Motor neuron (in vitro differentiated cells): Measurements from ENCODE around the gene EDN3. TPM values are rescaled to one million over a fixed set of nuclear protein-coding genes. Genes with fewer than 3 reads are reported as not detected.
A peak's percentile ranks its signal among the peaks of the same experiment; 100 is the strongest.
"Not testable (repeated sequence)": the region's sequence is repeated elsewhere in the genome, so short reads cannot be mapped to it uniquely, and the experiment has no call there.

ENCODE experiments used
- ATAC-seq, 8 experiments: fragments of 200-7000 bp; cut with Tn5 transposase; replicated peaks in 6 of 8; 2 replicates each; pipeline ENCODE4 v1.8.0; 2021; ENCODE audit warnings: mild to moderate bottlenecking in 8 of 8, moderate library complexity in 8 of 8
- H3K27ac ChIP-seq, 2 donors: fragments of 250-450 bp; sonication (Bioruptor Pico); 2 replicates each; pipeline ENCODE4 v1.9.0; 2021; ENCODE audit warnings: antibody characterized with exemption in 2 of 2, mild to moderate bottlenecking in 2 of 2, moderate library complexity in 1 of 2
- H3K4me1 ChIP-seq, 2 donors: fragments of 250-450 bp; sonication (Bioruptor Pico); replicated peaks in 1 of 2; 2 replicates each; pipeline ENCODE4 v1.6.1; 2021; ENCODE audit warnings: antibody characterized with exemption in 2 of 2, mild to moderate bottlenecking in 2 of 2, moderate library complexity in 1 of 2
- H3K4me3 ChIP-seq, 5 donors: fragments of 250-450 bp; sonication (Bioruptor Pico); 2 replicates each; pipeline ENCODE4 v1.9.0; 2021; ENCODE audit warnings: antibody characterized with exemption in 5 of 5, mild to moderate bottlenecking in 5 of 5, moderate library complexity in 4 of 5
- WGBS, 10 experiments: fragments of 450-650 bp; shearing (Covaris generic); methylation state at CpG; one replicate each; pipeline ENCODE4 v1.0.0; 2022; 5-methylcytosine and 5-hydroxymethylcytosine counted together
- in situ Hi-C, 9 experiments: fragments of 400-800 bp; cut with MboI; loops; one replicate each; pipeline ENCODE4 v1.15.0; 2021; ENCODE audit warnings: low sequenced_read_pairs in 9 of 9, low pct_unique_long_range_greater_than_20kb in 2 of 9; ENCODE audit not compliant: unreplicated experiment in 9 of 9
- total RNA-seq, 8 experiments: library from RNA; unstranded; fragments of 300-600 nt; gene quantifications; 2 replicates each; pipeline versions ENCODE4 v1.2.3 to v1.2.4, GENCODE V29; 2022

Gene EDN3
- total RNA-seq, 8 experiments from 2014 or later: 0.05 to 7.3 (median 0.13) TPM; not detected in 1

DNA sequence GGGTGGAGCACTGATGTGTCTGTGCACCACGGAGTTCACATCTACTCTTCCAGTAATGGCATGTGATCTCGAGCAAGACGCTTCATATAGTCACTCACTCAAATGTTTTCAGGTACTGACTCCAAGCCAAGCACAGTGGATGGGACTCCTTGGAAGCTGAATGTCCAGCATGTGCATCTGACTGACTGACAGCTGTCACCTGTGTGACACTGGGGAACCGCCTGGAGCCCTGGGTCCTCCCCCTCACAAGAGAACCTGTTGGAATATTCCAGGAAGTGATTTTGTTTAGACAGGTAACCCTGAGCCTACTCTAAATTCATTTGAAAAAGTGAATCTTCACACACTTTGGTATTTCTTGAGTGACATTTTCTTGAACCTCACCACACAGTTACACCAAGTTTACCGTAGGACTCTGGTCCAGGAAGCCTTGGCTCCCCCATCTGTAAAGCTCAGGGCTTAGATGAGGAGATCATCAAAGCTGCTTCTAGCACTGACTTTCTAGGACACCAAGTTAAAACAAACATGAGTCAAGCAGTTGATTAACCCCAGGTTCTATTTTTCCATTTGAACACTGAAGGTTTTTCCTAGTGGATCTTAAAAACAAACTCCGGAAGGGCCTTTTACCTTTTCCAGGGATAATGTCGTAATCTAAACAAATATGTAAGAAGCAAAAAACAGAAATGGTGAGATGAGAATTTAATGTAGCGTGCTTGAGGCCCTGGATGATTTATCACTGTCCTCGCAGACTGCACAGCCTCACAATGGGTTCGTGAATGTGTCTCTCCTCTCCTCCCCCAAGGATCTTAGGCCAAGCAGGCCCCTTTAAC, 50.1 kb downstream of the EDN3 start:
- WGBS, 10 experiments: 13 to 50% (median 41%) methylated on average over 1 to 8 of the region's 10 CpGs; no CpG with 5 or more reads in 2 of the 10 experiments
- Histone ChIP-seq H3K27ac (no peak overlapping the region), H3K4me1 (peaks cover 12 to 16% of the 10 kb centered on the region in 2 donors), H3K4me3 (no peak overlapping the region)
- in situ Hi-C loops: no loop called here
- peak in 5 of 8 experiments; percentile 37 to 75 (median 66) for ATAC-seq

DNA sequence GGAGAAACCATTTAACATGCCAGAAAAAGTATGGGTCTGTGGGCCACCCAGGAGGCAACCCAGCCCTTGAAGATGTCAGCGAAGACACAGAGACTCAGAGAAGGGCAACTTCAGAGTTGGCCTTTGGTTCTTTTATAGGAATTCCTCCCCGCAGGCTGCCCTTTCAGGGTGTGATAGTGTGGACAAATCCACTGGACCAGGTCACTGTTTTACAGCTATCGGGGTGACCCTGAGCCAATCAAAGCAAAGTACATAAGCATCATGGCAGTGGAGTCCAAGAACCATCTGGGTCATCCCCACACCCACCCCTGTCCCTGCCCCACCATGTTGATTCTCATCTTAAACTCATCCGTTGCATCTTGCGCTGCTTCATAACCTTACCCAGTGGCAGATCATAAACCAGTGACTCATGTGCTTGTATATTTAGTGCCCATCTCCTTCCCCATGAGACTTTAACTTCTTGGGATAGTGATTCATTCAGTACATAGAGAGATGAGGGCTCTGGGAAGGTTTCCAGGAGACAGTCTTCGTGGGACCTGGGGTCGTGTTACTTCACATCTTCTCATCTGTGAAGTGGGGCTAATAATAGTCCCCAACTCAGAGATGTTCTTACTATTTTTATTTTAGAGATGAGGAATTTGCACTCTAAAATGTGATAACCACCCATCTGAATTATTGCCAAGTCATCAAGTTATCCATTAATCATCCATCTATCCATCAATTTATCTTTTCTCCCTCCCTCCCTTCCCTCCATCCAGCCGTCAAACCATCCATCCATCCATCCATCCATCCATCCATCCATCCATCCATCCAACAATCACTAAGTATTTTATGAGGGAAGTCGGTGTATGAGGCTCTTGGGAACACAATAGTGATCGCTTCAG, 51.0 kb downstream of the EDN3 start:
- Histone ChIP-seq H3K27ac (no peak overlapping the region), H3K4me3 (no peak overlapping the region), H3K4me1 (peaks cover 12 to 16% of the 10 kb centered on the region in 2 donors)
- WGBS, 10 experiments: 40 to 100% (median 77%) methylated on average over 2 to 7 of the region's 10 CpGs; no CpG with 5 or more reads in 4 of the 10 experiments
- peak in 5 of 8 experiments; percentile 13 to 70 (median 28) for ATAC-seq
- in situ Hi-C loops: no loop called here

DNA sequence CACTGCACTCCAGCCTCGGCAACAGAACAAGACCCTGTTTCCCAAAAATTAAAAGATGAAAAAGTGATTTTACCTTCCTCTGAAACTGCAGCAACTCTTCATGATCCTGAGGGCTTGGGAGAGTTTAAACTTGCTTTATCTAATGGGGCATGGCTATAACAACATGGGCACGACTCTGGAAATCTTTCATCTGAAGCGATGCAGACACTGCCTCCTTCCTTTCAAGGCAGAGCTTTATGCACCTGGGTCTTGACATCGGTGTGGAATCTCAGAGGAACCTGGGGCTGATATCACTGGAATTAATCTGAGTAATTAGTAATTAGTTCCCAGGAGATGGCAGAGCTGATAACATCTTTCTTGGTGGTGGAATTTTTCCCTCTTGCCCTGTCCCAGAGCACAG, 52.1 kb downstream of the EDN3 start:
- WGBS, 10 experiments: 29 to 100% (median 80%) methylated on average over 1 to 4 of the region's 4 CpGs; no CpG with 5 or more reads in 3 of the 10 experiments
- Histone ChIP-seq H3K4me3 (no peak overlapping the region), H3K27ac (no peak overlapping the region), H3K4me1 (peaks cover 12 to 16% of the 10 kb centered on the region in 2 donors)
- in situ Hi-C loops: no loop called here
- ATAC-seq: no peak

DNA sequence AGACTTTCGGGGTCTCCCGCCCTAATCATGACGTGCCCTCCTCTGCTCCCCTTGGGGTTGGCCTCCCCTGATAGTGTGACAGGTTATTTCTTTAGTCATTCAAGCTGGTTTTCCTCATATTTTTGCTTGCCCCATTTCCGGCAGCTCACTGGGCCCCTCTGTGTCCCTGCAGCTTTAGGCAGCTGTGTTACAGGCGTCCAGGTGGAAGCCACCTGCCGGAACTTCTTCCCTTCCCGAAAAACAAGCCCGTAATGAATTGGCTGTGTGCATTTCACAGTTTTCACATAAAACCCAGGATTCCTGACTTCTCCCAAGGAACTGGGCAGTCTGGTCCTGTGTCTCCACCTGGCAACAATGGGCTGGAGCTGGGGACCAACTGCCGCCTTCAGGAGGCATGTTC, 52.6 kb downstream of the EDN3 start:
- ATAC-seq: no peak
- in situ Hi-C loops: no loop called here

DNA sequence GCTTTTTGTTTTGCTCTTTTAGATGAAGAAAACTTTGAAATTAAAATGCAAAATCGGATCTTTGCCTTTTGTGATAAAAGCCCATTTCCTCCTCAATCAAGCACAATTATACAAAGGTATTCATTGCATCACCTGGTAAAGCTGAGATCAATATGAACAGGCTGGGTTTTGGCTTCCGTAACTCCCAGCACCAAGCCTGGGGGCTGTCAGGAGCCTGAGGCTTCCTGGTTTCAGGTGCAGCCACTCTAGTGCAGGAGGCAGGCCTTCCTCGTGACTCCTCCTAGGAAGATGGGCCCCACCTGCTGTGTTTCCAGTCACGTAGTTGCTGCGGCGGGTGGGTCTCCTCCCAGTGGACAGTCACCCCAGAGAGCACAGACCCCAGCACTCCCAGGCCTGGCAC, 54.0 kb downstream of the EDN3 start:
- ATAC-seq: no peak
- WGBS, 10 experiments: 50 to 100% (median 84%) methylated on average over 1 to 5 of the region's 6 CpGs; no CpG with 5 or more reads in 2 of the 10 experiments
- peaks cover 15 to 20% of the 10 kb centered on the region in 2 donors for H3K4me1 ChIP-seq
- H3K27ac ChIP-seq: no peak overlapping the region
- H3K4me3 ChIP-seq: no peak overlapping the region
- in situ Hi-C loops: no loop called here

More for the DNA sequence above, 52.6 kb downstream of the EDN3 start:
- Histone ChIP-seq H3K27ac (no peak overlapping the region), H3K4me3 (no peak overlapping the region), H3K4me1 (peaks cover 12 to 16% of the 10 kb centered on the region in 2 donors)
- WGBS, 10 experiments: 29 to 100% (median 80%) methylated on average over 1 to 5 of the region's 9 CpGs; no CpG with 5 or more reads in 2 of the 10 experiments

DNA sequence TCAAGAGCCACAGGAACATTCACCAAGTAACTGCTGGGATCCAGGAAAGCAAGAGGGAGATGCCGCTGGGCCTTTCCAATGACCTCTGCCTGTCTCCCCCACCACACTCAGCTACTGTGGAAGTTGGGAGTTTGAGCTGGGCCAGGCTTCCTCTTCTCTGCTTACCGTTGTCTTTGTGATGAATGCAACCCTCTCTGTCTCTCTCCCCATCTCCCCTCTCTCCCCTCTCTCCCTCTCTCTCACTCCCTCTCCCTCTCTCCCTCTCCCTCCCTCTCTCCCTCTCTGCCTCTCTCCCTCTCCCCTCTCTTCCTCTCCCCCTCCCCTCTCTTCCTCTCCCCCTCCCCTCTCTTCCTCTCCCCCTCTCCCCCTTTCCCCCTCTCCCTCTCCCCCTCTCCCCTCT, 54.8 kb downstream of the EDN3 start:
- ATAC-seq: no peak
- in situ Hi-C loops: no loop called here

DNA sequence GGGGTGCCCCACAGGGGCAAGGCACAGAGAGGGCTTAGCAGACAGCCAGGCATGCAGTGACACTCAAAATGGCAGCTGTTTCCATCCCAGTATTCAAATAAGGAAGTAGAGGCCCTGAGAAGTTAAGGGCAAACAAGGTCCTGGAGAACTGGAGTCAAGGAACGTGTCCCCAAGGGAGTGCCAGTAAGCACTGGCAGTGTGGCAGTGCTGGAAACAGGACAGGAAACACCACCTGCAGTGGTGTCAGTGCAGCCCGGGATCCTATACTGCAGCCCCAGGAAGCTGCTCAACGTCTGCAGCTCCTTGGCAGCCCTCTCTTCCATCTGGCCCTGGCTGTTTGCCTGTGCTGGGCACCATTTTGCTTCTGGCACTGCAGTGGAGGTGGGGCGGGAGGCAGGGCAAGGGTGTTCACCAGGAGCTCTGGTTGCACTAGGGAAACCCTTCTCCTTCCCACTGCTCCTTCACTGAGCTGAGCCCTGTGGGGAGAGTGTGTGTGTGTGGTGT, 56.3 kb downstream of the EDN3 start:
- peaks cover 21 to 24% of the 10 kb centered on the region in 2 donors for H3K4me1 ChIP-seq
- 0 to 100% (median 39%) methylated on average over 1 to 2 of the region's 4 CpGs; no CpG with 5 or more reads in 5 of the 10 experiments for WGBS, 10 experiments
- no peak overlapping the region for H3K27ac ChIP-seq
- in situ Hi-C loops: no loop called here
- no peak for ATAC-seq
- no peak overlapping the region for H3K4me3 ChIP-seq

More for the DNA sequence above, 54.8 kb downstream of the EDN3 start:
- Histone ChIP-seq H3K4me1 (peaks cover 19 to 21% of the 10 kb centered on the region in 2 donors), H3K4me3 (no peak overlapping the region), H3K27ac (no peak overlapping the region)
- WGBS, 10 experiments: 86% methylated on average over 1 of the region's 2 CpGs; no CpG with 5 or more reads in 9 of the 10 experiments

DNA sequence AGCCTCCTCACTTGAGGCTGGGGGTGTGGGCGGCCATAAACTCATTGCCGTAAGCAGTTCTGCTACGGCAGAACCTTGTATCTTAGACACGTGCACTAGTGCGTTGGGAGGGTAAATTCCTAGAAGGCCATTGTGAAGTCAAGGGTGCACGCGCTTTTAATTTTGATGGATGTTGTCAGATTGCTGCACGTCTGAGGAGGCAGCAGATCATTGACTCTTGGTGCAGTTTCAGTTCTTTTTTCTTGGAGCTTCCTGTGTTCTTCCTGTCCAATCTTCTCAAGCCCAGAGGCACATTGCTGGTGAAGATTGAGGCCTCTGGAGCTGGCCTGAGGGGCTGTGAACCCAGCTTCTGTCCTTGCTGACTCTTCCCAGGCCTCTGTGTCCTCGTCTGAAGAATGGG, 58.4 kb downstream of the EDN3 start:
- in situ Hi-C loops, H3K4me3 ChIP-seq, H3K27ac ChIP-seq, ATAC-seq: not testable (repeated sequence)
- WGBS, 10 experiments: no CpG with 5 or more reads among the region's 9 CpGs
- peaks cover 42 to 45% of the 10 kb centered on the region in 2 donors for H3K4me1 ChIP-seq

DNA sequence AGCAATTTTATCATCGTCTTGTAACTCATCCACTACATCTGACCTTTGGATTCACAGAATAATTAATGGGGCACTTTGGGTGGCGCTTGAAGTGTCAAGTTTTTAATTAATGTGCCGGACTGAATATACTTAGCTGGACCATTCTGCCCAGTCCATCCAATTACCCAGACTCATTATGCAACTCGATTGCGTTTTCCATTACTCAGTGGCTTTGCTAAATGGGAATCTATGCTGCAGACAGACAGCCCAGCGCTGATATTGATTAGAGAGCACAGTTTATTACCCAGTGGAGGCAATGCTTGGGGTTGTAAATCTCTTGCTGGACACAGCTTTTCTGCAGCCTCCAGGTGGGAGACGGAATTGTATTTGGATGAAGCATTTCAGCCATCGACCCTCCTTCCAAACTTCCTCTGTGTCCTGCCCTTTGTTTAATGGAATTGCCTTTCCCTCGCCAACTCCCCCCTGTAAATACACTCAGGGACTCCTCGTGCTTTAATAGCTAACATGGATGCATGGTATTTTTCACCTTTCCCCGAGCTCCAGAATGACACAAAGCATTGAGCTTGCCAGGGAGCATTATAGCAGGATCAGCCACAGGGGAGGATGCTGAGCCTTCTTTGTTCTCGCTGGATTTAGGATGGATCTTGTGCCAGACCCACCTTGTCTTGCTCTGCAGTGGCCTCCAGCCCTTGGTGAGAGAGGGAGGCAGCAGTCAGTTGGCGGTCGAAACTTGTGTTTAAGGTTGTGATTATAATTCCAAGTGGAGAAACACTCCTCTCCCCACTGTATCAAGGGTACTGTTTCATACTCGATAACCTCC, 59.7 kb downstream of the EDN3 start:
- H3K4me1 ChIP-seq: peaks cover 53 to 55% of the 10 kb centered on the region in 2 donors
- peak in 5 of 8 experiments; percentile 73 to 87 (median 84) for ATAC-seq
- peak overlapping the region; percentile 61 to 84 for H3K27ac ChIP-seq
- in situ Hi-C loops: no loop called here
- no peak overlapping the region for H3K4me3 ChIP-seq
- WGBS, 10 experiments: 19 to 40% (median 29%) methylated on average over 3 to 14 of the region's 15 CpGs; no CpG with 5 or more reads in 3 of the 10 experiments

DNA sequence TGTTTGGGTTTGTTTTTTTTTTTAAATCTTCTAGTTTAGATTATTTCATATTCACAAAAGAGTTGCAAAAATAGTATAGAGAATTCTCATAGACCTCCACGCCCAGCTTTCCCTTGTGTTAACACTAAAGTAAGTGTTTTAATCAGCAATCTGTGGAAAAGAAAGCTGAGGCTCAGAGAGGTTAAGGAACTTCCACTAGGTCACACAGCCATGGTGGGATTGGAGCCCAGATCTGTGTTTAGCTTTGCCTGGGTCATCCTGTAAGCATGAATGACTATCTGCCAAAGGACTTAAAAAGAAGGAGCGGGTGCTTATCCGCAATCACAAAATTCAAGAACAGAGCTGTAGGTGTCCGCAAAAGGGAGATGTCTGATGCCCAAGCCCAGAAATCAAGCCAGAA, 60.5 kb downstream of the EDN3 start:
- peak overlapping the region in 1 of 2 donors; percentile 84 for H3K27ac ChIP-seq
- H3K4me3 ChIP-seq: no peak overlapping the region
- H3K4me1 ChIP-seq: peaks cover 61 to 63% of the 10 kb centered on the region in 2 donors
- in situ Hi-C loops: no loop called here
- 0 to 100% (median 81%) methylated on average over 1 to 4 of the region's 4 CpGs; no CpG with 5 or more reads in 1 of the 10 experiments for WGBS, 10 experiments
- no peak for ATAC-seq

DNA sequence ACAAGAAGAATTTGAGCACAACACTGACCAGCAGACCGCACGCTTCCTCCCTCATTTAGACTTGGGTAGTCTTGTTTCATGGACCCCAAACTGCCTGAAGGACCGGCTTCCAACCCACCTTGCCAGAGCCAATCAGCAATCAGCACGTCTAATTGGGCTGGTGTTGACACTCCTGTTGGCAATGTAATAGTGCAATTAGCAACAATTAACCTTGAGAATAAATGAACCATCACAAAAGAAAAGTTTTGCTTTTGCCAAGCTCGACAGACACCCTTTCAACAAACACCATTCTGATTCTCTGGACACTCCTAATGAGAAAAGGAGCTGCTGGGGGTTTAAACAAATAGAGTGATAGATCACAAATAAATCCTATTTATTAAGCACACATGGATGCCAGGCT, 61.0 kb downstream of the EDN3 start:
- H3K4me3 ChIP-seq: no peak overlapping the region
- WGBS, 10 experiments: 20 to 82% (median 60%) methylated on average over 3 to 5 of the region's 5 CpGs; no CpG with 5 or more reads in 4 of the 10 experiments
- in situ Hi-C loops: no loop called here

DNA sequence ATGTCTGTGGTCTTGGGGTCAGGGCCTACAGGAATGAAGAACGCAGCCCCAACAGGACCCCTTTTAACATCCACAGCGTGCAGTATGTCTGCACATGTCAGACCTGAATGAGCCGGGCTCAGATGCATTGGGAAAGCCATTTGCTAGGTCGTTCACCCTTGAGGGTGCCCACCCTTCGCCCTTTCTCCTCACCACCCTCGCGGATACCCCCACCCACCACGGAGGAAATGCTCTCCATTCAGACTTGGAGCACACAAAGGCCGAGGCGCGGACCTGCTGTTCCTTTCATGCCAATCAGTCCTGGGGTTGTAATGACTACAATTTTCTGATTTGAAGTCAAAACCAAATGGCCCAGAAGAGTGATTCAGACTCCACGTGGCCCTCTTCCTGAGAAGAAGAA, 62.7 kb downstream of the EDN3 start:
- WGBS, 10 experiments: 0 to 80% (median 60%) methylated on average over 1 to 2 of the region's 12 CpGs; no CpG with 5 or more reads in 4 of the 10 experiments
- in situ Hi-C loops: no loop called here

More for the DNA sequence above, 61.0 kb downstream of the EDN3 start:
- no peak overlapping the region for H3K27ac ChIP-seq
- H3K4me1 ChIP-seq: peaks cover 62 to 64% of the 10 kb centered on the region in 2 donors
- no peak for ATAC-seq

More for the DNA sequence above, 62.7 kb downstream of the EDN3 start:
- peak in 4 of 8 experiments; percentile 5 to 32 (median 16) for ATAC-seq
- Histone ChIP-seq H3K4me1 (peaks cover 71 to 73% of the 10 kb centered on the region in 2 donors), H3K27ac (peak overlapping the region; percentile 37 to 52), H3K4me3 (no peak overlapping the region)
